Gastrocnemius medialis (tissue), 4 donors: ENCODE data around the gene FBLN2. TPM values are rescaled to one million over a fixed set of nuclear protein-coding genes. Genes with fewer than 3 reads are reported as not detected.

ENCODE experiments used
- ATAC-seq, 2 donors: fragments of 150-250 bp; one replicate each; pipeline ENCODE4 v1.9.1; 2016
- DNase-seq, 2 donors: peaks; one replicate each; pipeline ENCODE4 v3.0.0-alpha.2; 2019
- H3K27ac ChIP-seq, 4 donors: fragments of 200-600 bp; sonication (generic); 1 replicate in 1 of 4; 2 replicates in 3 of 4; pipeline ENCODE4 v1.5.1; 2016 to 2018; ENCODE audit warnings: mild to moderate bottlenecking in 2 of 4, moderate library complexity in 1 of 4
- H3K27me3 ChIP-seq, 3 donors: fragments of 200-600 bp; sonication (generic) in 2 of 3; 1 replicate in 1 of 3; 2 replicates in 2 of 3; pipeline versions ENCODE4 v1.5.1 to v1.6.0; 2016 to 2019; ENCODE audit warnings: mild to moderate bottlenecking in 1 of 3, moderate library complexity in 1 of 3
- H3K36me3 ChIP-seq, 2 donors: fragments of 200-600 bp; sonication (generic) in 1 of 2; one replicate each; pipeline ENCODE4 v1.5.1; 2017 to 2018
- H3K4me1 ChIP-seq, 2 donors: fragments of 200-600 bp; sonication (generic) in 1 of 2; one replicate each; pipeline ENCODE4 v1.5.1; 2016 to 2017; ENCODE audit warnings: mild to moderate bottlenecking in 2 of 2
- H3K4me3 ChIP-seq, 4 donors: fragments of 200-600 bp; sonication (generic) in 3 of 4; 1 replicate in 1 of 4; 2 replicates in 3 of 4; pipeline ENCODE4 v1.5.1; 2016 to 2019; ENCODE audit warnings: mild to moderate bottlenecking in 2 of 4
- H3K9me3 ChIP-seq, 3 donors: fragments of 200-600 bp; sonication (generic) in 2 of 3; 1 replicate in 1 of 3; 2 replicates in 2 of 3; pipeline ENCODE4 v1.5.1; 2016 to 2019
- POLR2A ChIP-seq, 2 donors: fragments of 450-650 bp; IDR thresholded peaks; one replicate each; pipeline ENCODE4 v1.6.1; 2017; ENCODE audit warnings: antibody characterized with exemption in 2 of 2, mild to moderate bottlenecking in 2 of 2, moderate library complexity in 2 of 2
- in situ Hi-C, 4 donors: fragments of 200-750 bp; cut with MboI; loops; one replicate each; pipeline versions ENCODE4 v1.15.0 to v1.8.0; 2017; ENCODE audit warnings: low sequenced_read_pairs in 4 of 4
- intact Hi-C: fragments of 100-400 bp; cut with DNase I; formaldehyde crosslinking; loops from one replicate; pipeline ENCODE4 v1.15.1; 2023; ENCODE audit warnings: low total_unique reads
- total RNA-seq, 4 donors: library from RNA; depleted of rRNA; stranded (reverse); fragments of >200 nt; gene quantifications; one replicate each; pipeline versions ENCODE4 v1.1.0 to v1.2.3, GENCODE V29; 2016
- TF ChIP-seq, protein P1 (sequence below), 5 experiments: fragments of 450-650 bp in 3 of 5; fragments of 200-600 bp in 2 of 5; sonication (generic) in 2 of 5; IDR thresholded peaks in 4 of 5; conservative IDR thresholded peaks in 1 of 5; 1 replicate in 4 of 5; 2 replicates in 1 of 5; pipeline ENCODE4 v1.5.1; 2016 to 2019; ENCODE audit warnings: antibody characterized with exemption in 5 of 5, mild to moderate bottlenecking in 3 of 5, moderate library complexity in 3 of 5

Gene FBLN2
- total RNA-seq, 4 donors from 2014 or later = 28.9 to 45.7 (median 34.0) TPM

DNA sequence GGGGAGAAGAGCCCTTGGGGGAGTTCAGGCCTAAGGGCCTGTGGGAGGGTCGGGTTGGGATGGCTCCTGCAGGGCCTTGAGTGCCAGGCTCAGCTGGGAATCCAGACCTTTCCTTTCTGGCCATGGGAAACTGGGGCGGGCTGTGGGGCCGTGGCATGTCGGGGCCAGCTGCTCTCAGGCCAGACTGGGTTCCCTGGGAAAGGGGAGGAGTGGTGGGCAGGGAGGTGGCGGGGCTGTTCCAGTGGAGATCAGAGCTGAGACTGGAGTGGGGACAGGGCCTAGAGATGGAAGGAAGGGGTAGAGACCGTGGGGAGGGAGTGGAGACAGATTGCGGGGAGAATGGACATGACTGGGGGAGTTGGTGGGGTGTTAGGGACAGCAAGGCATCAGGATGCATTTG, 20.3 kb downstream of the FBLN2 start:
- H3K4me1 ChIP-seq = no peaks in the 10 kb centered on the region
- no peak for ATAC-seq
- no peak for DNase-seq
- intact Hi-C loops = no loop called here
- no peaks in the 10 kb centered on the region for H3K36me3 ChIP-seq
- no peak overlapping the region for H3K27ac ChIP-seq
- in situ Hi-C loops = no loop called here
- TF ChIP-seq, protein P1, sequence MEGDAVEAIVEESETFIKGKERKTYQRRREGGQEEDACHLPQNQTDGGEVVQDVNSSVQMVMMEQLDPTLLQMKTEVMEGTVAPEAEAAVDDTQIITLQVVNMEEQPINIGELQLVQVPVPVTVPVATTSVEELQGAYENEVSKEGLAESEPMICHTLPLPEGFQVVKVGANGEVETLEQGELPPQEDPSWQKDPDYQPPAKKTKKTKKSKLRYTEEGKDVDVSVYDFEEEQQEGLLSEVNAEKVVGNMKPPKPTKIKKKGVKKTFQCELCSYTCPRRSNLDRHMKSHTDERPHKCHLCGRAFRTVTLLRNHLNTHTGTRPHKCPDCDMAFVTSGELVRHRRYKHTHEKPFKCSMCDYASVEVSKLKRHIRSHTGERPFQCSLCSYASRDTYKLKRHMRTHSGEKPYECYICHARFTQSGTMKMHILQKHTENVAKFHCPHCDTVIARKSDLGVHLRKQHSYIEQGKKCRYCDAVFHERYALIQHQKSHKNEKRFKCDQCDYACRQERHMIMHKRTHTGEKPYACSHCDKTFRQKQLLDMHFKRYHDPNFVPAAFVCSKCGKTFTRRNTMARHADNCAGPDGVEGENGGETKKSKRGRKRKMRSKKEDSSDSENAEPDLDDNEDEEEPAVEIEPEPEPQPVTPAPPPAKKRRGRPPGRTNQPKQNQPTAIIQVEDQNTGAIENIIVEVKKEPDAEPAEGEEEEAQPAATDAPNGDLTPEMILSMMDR (IDR thresholded peaks at IDR 0.05 in 4 of 5, conservative IDR thresholded peaks at IDR 0.05 in 1 of 5) = no peak
- TF ChIP-seq POLR2A (IDR thresholded peaks at IDR 0.05) = no peak
- H3K9me3 ChIP-seq = no peaks in the 10 kb centered on the region
- no peak overlapping the region for H3K4me3 ChIP-seq
- H3K27me3 ChIP-seq = no peaks in the 10 kb centered on the region

DNA sequence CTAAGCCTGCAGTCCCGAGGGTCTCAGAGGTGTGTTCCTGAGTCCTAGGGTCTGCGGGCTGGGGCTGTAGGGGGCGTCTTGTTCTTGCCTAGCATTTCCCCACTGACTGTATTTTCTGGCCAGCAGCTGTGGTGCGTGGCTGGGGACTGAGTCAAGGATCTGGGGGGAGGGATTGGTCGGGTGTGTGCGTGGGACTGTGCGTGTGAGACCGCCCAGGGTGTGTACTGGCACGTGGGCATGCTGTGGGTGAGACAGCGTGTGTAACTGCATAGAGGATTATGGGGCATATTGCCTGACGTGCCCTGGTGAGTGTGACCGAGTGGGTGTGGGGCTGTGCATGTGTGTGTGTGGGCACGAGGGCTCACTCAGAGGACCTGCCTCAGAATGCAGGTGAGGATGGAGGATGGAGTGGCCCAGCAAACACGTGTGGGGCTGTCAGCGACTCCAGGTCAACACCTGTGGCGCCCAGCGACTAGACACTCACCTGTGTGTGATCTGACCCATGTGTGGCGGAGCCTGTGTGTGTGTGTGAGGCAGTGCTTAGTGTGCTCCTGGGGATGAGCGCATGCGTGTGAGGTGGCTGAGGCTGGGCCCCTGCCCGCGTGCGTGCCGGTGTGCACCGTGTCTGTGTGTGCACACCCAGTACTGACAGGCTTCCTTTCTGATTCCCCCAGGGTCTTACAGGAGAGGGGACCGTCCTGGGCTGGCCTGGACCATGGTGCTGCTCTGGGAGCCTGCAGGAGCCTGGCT, 20.9 kb downstream of the FBLN2 start:
- H3K9me3 ChIP-seq = no peaks in the 10 kb centered on the region
- H3K4me1 ChIP-seq = no peaks in the 10 kb centered on the region
- in situ Hi-C loops (no loop called here), intact Hi-C loops (no loop called here)
- no peak overlapping the region for H3K4me3 ChIP-seq
- DNase-seq = no peak
- ATAC-seq = no peak
- no peaks in the 10 kb centered on the region for H3K27me3 ChIP-seq
- TF ChIP-seq, protein P1 (IDR thresholded peaks at IDR 0.05 in 4 of 5, conservative IDR thresholded peaks at IDR 0.05 in 1 of 5) = no peak
- TF ChIP-seq POLR2A (IDR thresholded peaks at IDR 0.05) = no peak
- no peak overlapping the region for H3K27ac ChIP-seq
- H3K36me3 ChIP-seq = no peaks in the 10 kb centered on the region

DNA sequence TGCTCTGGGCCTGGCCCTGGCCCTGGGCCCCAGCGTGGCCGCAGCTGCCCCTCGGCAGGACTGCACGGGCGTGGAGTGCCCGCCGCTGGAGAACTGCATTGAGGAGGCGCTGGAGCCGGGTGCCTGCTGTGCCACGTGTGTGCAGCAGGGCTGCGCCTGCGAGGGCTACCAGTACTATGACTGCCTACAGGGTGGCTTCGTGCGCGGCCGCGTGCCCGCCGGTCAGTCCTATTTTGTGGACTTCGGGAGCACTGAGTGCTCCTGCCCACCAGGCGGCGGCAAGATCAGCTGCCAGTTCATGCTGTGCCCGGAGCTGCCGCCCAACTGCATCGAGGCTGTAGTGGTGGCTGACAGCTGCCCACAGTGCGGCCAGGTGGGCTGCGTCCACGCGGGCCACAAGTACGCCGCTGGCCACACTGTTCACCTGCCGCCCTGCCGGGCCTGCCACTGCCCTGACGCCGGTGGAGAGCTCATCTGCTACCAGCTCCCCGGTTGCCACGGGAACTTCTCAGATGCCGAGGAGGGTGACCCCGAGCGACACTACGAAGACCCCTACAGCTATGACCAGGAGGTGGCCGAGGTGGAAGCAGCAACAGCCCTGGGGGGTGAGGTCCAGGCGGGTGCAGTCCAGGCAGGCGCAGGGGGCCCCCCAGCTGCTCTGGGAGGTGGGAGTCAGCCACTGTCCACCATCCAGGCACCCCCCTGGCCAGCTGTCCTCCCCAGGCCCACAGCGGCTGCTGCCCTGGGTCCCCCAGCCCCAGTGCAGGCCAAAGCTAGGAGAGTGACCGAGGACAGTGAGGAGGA, 21.7 kb downstream of the FBLN2 start:
- H3K4me3 ChIP-seq = no peak overlapping the region
- DNase-seq = no peak
- intact Hi-C loops = no loop called here
- H3K27ac ChIP-seq = no peak overlapping the region
- no peaks in the 10 kb centered on the region for H3K9me3 ChIP-seq
- peaks cover 0 to 4% of the 10 kb centered on the region in 2 donors for H3K4me1 ChIP-seq
- H3K27me3 ChIP-seq = no peaks in the 10 kb centered on the region
- H3K36me3 ChIP-seq = no peaks in the 10 kb centered on the region
- in situ Hi-C loops = no loop called here
- TF ChIP-seq, protein P1 (IDR thresholded peaks at IDR 0.05 in 4 of 5, conservative IDR thresholded peaks at IDR 0.05 in 1 of 5) = peak in 3 of 5 experiments; percentile 19 to 26 (median 23)
- no peak for TF ChIP-seq POLR2A (IDR thresholded peaks at IDR 0.05)
- ATAC-seq = no peak

DNA sequence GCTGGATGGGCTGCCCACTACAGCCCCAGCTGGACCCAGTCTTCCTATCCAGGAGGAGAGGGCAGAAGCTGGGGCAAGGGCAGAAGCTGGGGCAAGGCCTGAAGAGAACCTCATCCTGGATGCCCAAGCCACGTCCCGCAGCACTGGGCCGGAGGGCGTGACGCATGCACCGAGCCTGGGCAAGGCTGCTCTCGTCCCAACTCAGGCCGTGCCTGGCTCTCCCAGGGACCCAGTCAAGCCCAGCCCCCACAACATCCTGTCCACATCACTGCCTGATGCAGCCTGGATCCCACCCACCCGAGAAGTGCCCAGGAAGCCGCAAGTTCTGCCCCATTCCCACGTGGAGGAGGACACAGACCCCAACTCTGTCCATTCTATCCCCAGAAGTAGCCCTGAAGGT, 22.3 kb downstream of the FBLN2 start:
- no peaks in the 10 kb centered on the region for H3K9me3 ChIP-seq
- no peak overlapping the region for H3K4me3 ChIP-seq
- in situ Hi-C loops (no loop called here), intact Hi-C loops (no loop called here)
- H3K27ac ChIP-seq = peak overlapping the region in 1 of 4 donors; percentile 25
- ATAC-seq = no peak
- TF ChIP-seq, protein P1 (IDR thresholded peaks at IDR 0.05 in 4 of 5, conservative IDR thresholded peaks at IDR 0.05 in 1 of 5) = no peak
- TF ChIP-seq POLR2A (IDR thresholded peaks at IDR 0.05) = no peak
- no peaks in the 10 kb centered on the region for H3K36me3 ChIP-seq
- DNase-seq = no peak
- no peaks in the 10 kb centered on the region for H3K27me3 ChIP-seq
- H3K4me1 ChIP-seq = peaks cover 0 to 4% of the 10 kb centered on the region in 2 donors
